IMR-90 (cell line): ENCODE data around the gene BCAS3. TPM values are rescaled to one million over a fixed set of nuclear protein-coding genes. Genes with fewer than 3 reads are reported as not detected.

Experiments
- ATAC-seq: fragments of 200-7000 bp; cut with Tn5 transposase; 2 replicates; pipeline ENCODE4 v1.9.1; 2020; ENCODE audit warnings: low read depth, mild to moderate bottlenecking, moderate library complexity
- BruUV-seq: library from RNA; stranded (reverse); fragments of 400-500 nt; replicated peaks from 2 replicates; lab custom pipeline; 2021; lab: Mats Ljungman, UMichigan
- CTCF ChIA-PET: fragments of 300-600 bp; formaldehyde crosslinking; extraction: SDS; loops from one replicate; lab custom pipeline; 2021; ENCODE audit warnings: antibody characterized with exemption; lab: Yijun Ruan, JAX
- POLR2A ChIA-PET: fragments of 300-600 bp; sonication (Branson Sonifier 250); formaldehyde crosslinking; loops from one replicate; lab custom pipeline; 2022; ENCODE audit warnings: antibody characterized with exemption; ENCODE audit not compliant: unreplicated experiment; lab: Charles Lee
- DNase-seq: peaks from one replicate; pipeline ENCODE4 v3.0.0; 2013
- H2AFZ ChIP-seq: replicated peaks from 2 replicates; pipeline ENCODE3; 2013; ENCODE audit warnings: low read length, mild to moderate bottlenecking; ENCODE audit not compliant: poor library complexity
- H2AK5ac ChIP-seq: 2 replicates; pipeline ENCODE4 v1.6.1; 2013; ENCODE audit warnings: low read depth, low read length, inconsistent platforms
- H2AK9ac ChIP-seq: replicated peaks from 2 replicates; pipeline ENCODE3; 2013; ENCODE audit warnings: mild to moderate bottlenecking, low read depth, low read length, moderate library complexity; ENCODE audit not compliant: poor library complexity
- H2BK120ac ChIP-seq: 2 replicates; pipeline ENCODE4 v1.6.1; 2013; ENCODE audit warnings: low read depth, low read length, inconsistent platforms
- H2BK15ac ChIP-seq: 3 replicates; pipeline ENCODE4 v1.6.1; 2013; ENCODE audit warnings: low read depth, low read length, inconsistent platforms
- H2BK20ac ChIP-seq: 2 replicates; pipeline ENCODE4 v1.6.1; 2013; ENCODE audit warnings: low read depth, mild to moderate bottlenecking, inconsistent platforms, low read length, moderate library complexity
- H2BK5ac ChIP-seq: 2 replicates; pipeline ENCODE4 v1.6.1; 2013; ENCODE audit warnings: mild to moderate bottlenecking, low read depth, low read length, inconsistent platforms; ENCODE audit not compliant: poor library complexity, severe bottlenecking
- H3K14ac ChIP-seq: replicated peaks from 2 replicates; pipeline ENCODE4 v1.6.1; 2013; ENCODE audit warnings: low read depth, low read length, inconsistent platforms
- H3K18ac ChIP-seq: 2 replicates; pipeline ENCODE4 v1.6.1; 2013; ENCODE audit warnings: low read depth, low read length, control low read depth
- H3K23ac ChIP-seq: 2 replicates; pipeline ENCODE4 v1.6.1; 2013; ENCODE audit warnings: low read depth, low read length, inconsistent platforms
- H3K27ac ChIP-seq: 2 replicates; pipeline ENCODE4 v1.5.1; 2013; ENCODE audit warnings: mild to moderate bottlenecking, control low read depth, low read length; ENCODE audit not compliant: insufficient read depth
- H3K27me3 ChIP-seq: 2 replicates; pipeline ENCODE4 v1.6.1; 2013; ENCODE audit warnings: low read length; ENCODE audit not compliant: control insufficient read depth, insufficient read depth
- H3K36me3 ChIP-seq: 2 replicates; pipeline ENCODE4 v1.6.1; 2013; ENCODE audit warnings: low read length, mixed read lengths; ENCODE audit not compliant: control insufficient read depth, insufficient read depth
- H3K4ac ChIP-seq: 2 replicates; pipeline ENCODE4 v1.6.1; 2013; ENCODE audit warnings: low read depth, low read length, inconsistent platforms
- H3K4me1 ChIP-seq: 2 replicates; pipeline ENCODE4 v1.6.1; 2013; ENCODE audit warnings: low read length, mixed read lengths; ENCODE audit not compliant: control insufficient read depth, insufficient read depth
- H3K4me2 ChIP-seq: 2 replicates; pipeline ENCODE4 v1.6.1; 2013; ENCODE audit warnings: low read depth, mild to moderate bottlenecking, control low read depth, low read length, moderate library complexity
- H3K4me3 ChIP-seq: 2 replicates; pipeline ENCODE4 v1.5.1; 2013; ENCODE audit warnings: low read depth, mild to moderate bottlenecking, control low read depth, low read length, moderate library complexity; ENCODE audit not compliant: insufficient read depth
- H3K56ac ChIP-seq: 2 replicates; pipeline ENCODE4 v1.6.1; 2013; ENCODE audit warnings: low read length, inconsistent platforms; ENCODE audit not compliant: insufficient read depth; ENCODE audit errors: extremely low read depth
- H3K79me1 ChIP-seq, 2 experiments: 2 replicates each; pipeline ENCODE4 v1.6.1; 2013; ENCODE audit warnings: low read length in 2 of 2, inconsistent platforms in 1 of 2, low read depth in 1 of 2
- H3K9ac ChIP-seq: 2 replicates; pipeline ENCODE4 v1.6.1; 2013; ENCODE audit warnings: low read depth, low read length, control low read depth
- H3K9me1 ChIP-seq: 2 replicates; pipeline ENCODE4 v1.6.1; 2013; ENCODE audit warnings: low read length, inconsistent platforms; ENCODE audit not compliant: insufficient read depth
- H3K9me3 ChIP-seq: 2 replicates; pipeline ENCODE4 v1.6.1; 2013; ENCODE audit warnings: low read length; ENCODE audit not compliant: control insufficient read depth, insufficient read depth
- H4K20me1 ChIP-seq: 2 replicates; pipeline ENCODE4 v1.6.1; 2013; ENCODE audit warnings: low read length, inconsistent platforms; ENCODE audit not compliant: insufficient read depth
- H4K5ac ChIP-seq: 2 replicates; pipeline ENCODE4 v1.6.1; 2013; ENCODE audit warnings: mild to moderate bottlenecking, low read depth, low read length, control low read depth
- H4K8ac ChIP-seq, 2 experiments: 2 replicates each; pipeline ENCODE4 v1.6.1; 2013; ENCODE audit warnings: low read depth in 2 of 2, low read length in 2 of 2, control low read depth in 1 of 2, inconsistent platforms in 1 of 2
- H4K91ac ChIP-seq: 2 replicates; pipeline ENCODE4 v1.6.1; 2013; ENCODE audit warnings: low read depth, low read length, inconsistent platforms; ENCODE audit not compliant: insufficient read depth
- FOS ChIP-seq: fragments of 150-350 bp; IDR thresholded peaks from 2 replicates; pipeline ENCODE4 v1.6.1; 2016; ENCODE audit warnings: low read depth, low read length
- NFE2L2 ChIP-seq: fragments of 150-350 bp; IDR thresholded peaks from 2 replicates; pipeline ENCODE4 v1.6.1; 2016; ENCODE audit warnings: low read depth, mild to moderate bottlenecking, low read length
- RAD21 ChIP-seq: IDR thresholded peaks from 2 replicates; pipeline ENCODE4 v1.6.1; 2012; ENCODE audit warnings: low read length, improper control_type of control experiment
- RFX5 ChIP-seq: IDR thresholded peaks from 2 replicates; pipeline ENCODE4 v1.8.0; 2012; ENCODE audit warnings: low read depth, mild to moderate bottlenecking, low read length, moderate library complexity
- SMC3 ChIP-seq: fragments of 150-350 bp; IDR thresholded peaks from 2 replicates; pipeline ENCODE4 v1.6.1; 2016; ENCODE audit warnings: low read depth, mild to moderate bottlenecking, antibody characterized with exemption, low read length, moderate library complexity
- WGBS, 2 experiments: methylation state at CpG; one replicate each; pipeline versions ENCODE4 v1.1.5 to v1.1.7; 2013; ENCODE audit warnings: missing lambda C conversion rate in 2 of 2; ENCODE audit not compliant: insufficient read length in 1 of 2; ENCODE audit errors: extremely low coverage in 2 of 2; 5-methylcytosine and 5-hydroxymethylcytosine counted together
- dilution Hi-C: fragments of 300-500 bp; cut with HindIII; formaldehyde crosslinking; loops from one replicate; pipeline ENCODE4 v1.14.3; 2018; ENCODE audit warnings: low sequenced_read_pairs; ENCODE audit not compliant: unreplicated experiment
- in situ Hi-C: fragments of 300-500 bp; cut with MboI; formaldehyde crosslinking; loops from 3 replicates; pipeline ENCODE4 v1.14.3; 2019; ENCODE audit warnings: low sequenced_read_pairs, inconsistent platforms, mixed read lengths
- intact Hi-C: fragments of 100-400 bp; cut with micrococcal nuclease; formaldehyde crosslinking; loops from 2 replicates; pipeline ENCODE4 v1.10.0; 2022
- polyA plus RNA-seq, 3 experiments: library from polyadenylated mRNA; depleted of rRNA; stranded (reverse); fragments of >200 nt; gene quantifications; 2 replicates each; pipeline ENCODE4 v1.2.3, GENCODE V29; 2012; ENCODE audit warnings: low replicate concordance in 1 of 3
- total RNA-seq: library from RNA; depleted of rRNA; stranded (reverse); fragments of >200 nt; gene quantifications from 2 replicates; pipeline ENCODE4 v1.2.3, GENCODE V29; 2012
- TF ChIP-seq, protein P1 (sequence below): fragments of 150-350 bp; IDR thresholded peaks from 2 replicates; pipeline ENCODE4 v1.6.1; 2017; ENCODE audit warnings: mild to moderate bottlenecking, antibody characterized with exemption, low read length, low read depth

Gene BCAS3
- total and polyA plus RNA-seq, 2 of the 4 experiments (the other 2 are of a cell fraction): 6.3 to 27.1 TPM

DNA sequence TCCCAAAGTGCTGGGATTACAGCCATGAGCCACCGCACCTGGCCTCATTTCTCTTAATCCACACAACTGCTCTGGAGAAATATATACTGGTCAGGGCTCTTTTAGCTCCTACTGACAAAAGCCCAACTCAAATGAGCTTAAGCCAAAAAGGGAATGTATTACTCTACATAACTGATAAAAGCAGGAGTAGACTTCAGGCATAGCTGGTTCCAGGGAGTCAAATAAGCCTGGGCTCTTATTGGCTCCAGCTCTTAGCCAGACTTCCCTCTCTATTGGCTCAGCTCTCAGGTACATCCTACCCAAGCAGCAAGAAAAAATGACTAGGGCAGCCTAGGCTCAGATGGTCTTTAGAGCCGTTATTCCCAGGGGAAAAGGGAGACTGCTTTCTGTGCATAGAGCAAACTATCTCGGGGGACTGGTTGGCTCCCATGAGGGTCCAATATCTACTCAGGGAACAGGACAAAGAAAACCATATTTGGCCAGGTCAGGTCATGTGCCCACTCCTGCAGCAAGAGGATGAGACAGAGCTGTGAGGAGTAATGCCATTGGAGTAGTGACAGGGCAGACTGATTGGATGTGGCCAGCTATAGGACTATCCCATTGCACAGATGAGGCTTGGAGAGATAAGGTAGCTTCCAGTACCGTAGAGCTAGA is 743.2 kb downstream of the BCAS3 start:
- Histone ChIP-seq H3K27me3 (peaks cover 17% of the 10 kb centered on the region), H3K18ac (no peak overlapping the region), H4K20me1 (no peaks in the 10 kb centered on the region), H3K79me1 (peaks cover 0 to 8% of the 10 kb centered on the region in 2 experiments; a peak in 1 of 4 replicates), H4K91ac (no peak overlapping the region), H2AFZ (no peak overlapping the region), H2AK9ac (no peak overlapping the region), H3K23ac (no peak overlapping the region), H3K4ac (no peak overlapping the region), H3K27ac (no peak overlapping the region), H3K9me3 (no peaks in the 10 kb centered on the region), H3K36me3 (no peaks in the 10 kb centered on the region), H3K4me1 (peaks cover 8% of the 10 kb centered on the region), H2BK20ac (no peak overlapping the region), H3K4me2 (no peak overlapping the region), H3K4me3 (no peak overlapping the region), H3K9me1 (no peaks in the 10 kb centered on the region; the same call in none of the 2 replicates), H4K5ac (no peak overlapping the region), H3K56ac (no peak overlapping the region), H3K9ac (no peak overlapping the region), H3K14ac (no peak overlapping the region), H2AK5ac (no peak overlapping the region), H2BK120ac (no peak overlapping the region), H2BK15ac (no peak overlapping the region), H4K8ac (no peak overlapping the region), H2BK5ac (no peak overlapping the region)
- TF ChIP-seq RFX5 (no peak), RAD21 (no peak), NFE2L2 (no peak), SMC3 (no peak), FOS (no peak)
- TF ChIP-seq, protein P1, sequence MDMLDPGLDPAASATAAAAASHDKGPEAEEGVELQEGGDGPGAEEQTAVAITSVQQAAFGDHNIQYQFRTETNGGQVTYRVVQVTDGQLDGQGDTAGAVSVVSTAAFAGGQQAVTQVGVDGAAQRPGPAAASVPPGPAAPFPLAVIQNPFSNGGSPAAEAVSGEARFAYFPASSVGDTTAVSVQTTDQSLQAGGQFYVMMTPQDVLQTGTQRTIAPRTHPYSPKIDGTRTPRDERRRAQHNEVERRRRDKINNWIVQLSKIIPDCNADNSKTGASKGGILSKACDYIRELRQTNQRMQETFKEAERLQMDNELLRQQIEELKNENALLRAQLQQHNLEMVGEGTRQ: no peak
- WGBS, 2 experiments: 100% methylated on average over 2 of the region's 4 CpGs; no CpG with 5 or more reads in 1 of the 2 experiments
- intact Hi-C loops (no loop called here), dilution Hi-C loops (no loop called here), in situ Hi-C loops (loop anchor here (5.0 to 10.0 kb wide), 2 partner anchors 131 to 424 kb away; no protein-coding TSS in a partner anchor)
- no peak for ATAC-seq
- no TSS peak for BruUV-seq
- ChIA-PET CTCF (no interaction called here), POLR2A (interaction anchor here (0.5 kb wide), 1 partner anchor 101 kb away, joined by 5 read pairs; no protein-coding TSS in a partner anchor)
- no peak for DNase-seq
